Thyroid gland (tissue), 4 donors: ENCODE measurements around the gene DTX2. TPM values are rescaled to one million over a fixed set of nuclear protein-coding genes. Genes with fewer than 3 reads are reported as not detected.
"Not testable (repeated sequence)": the region's sequence is repeated elsewhere in the genome, so short reads cannot be mapped to it uniquely, and the experiment has no call there.

Source experiments
- DNase-seq, 2 donors: peaks; one replicate each; pipeline ENCODE4 v3.0.0-alpha.2; 2019
- H3K27ac ChIP-seq, 3 donors: fragments of 200-600 bp; sonication (generic); 1 replicate in 2 of 3; 2 replicates in 1 of 3; pipeline ENCODE4 v1.5.1; 2016 to 2019; ENCODE audit warnings: mild to moderate bottlenecking in 1 of 3, moderate library complexity in 1 of 3
- H3K27me3 ChIP-seq: fragments of 200-600 bp; sonication (generic); one replicate; pipeline ENCODE4 v1.5.1; 2019
- H3K36me3 ChIP-seq, 2 donors: fragments of 200-600 bp; sonication (generic); one replicate each; pipeline ENCODE4 v1.5.1; 2016 to 2019
- H3K4me1 ChIP-seq, 2 donors: fragments of 200-600 bp; sonication (generic); one replicate each; pipeline ENCODE4 v1.5.1; 2017 to 2019
- H3K4me3 ChIP-seq, 3 donors: fragments of 200-600 bp; sonication (generic); replicated peaks in 1 of 3; 1 replicate in 2 of 3; 2 replicates in 1 of 3; pipeline ENCODE4 v1.5.1; 2016; ENCODE audit warnings: mild to moderate bottlenecking in 1 of 3
- H3K9me3 ChIP-seq: fragments of 200-600 bp; sonication (generic); one replicate; pipeline ENCODE4 v1.5.1; 2017
- CTCF ChIP-seq, 6 experiments: fragments of 200-600 bp in 3 of 6; fragments of 450-650 bp in 3 of 6; sonication (generic) in 3 of 6; IDR thresholded peaks; one replicate each; pipeline ENCODE4 v1.5.1; 2016 to 2019; ENCODE audit warnings: antibody characterized with exemption in 6 of 6, mild to moderate bottlenecking in 2 of 6, inconsistent platforms in 1 of 6, moderate library complexity in 1 of 6
- POLR2A ChIP-seq, 2 donors: fragments of 450-650 bp; IDR thresholded peaks; one replicate each; pipeline ENCODE4 v1.6.1; 2017; ENCODE audit warnings: antibody characterized with exemption in 2 of 2, mild to moderate bottlenecking in 2 of 2, moderate library complexity in 1 of 2
- WGBS, 2 donors: methylation state at CpG; one replicate each; pipeline ENCODE4 v1.1.5; 2017; 5-methylcytosine and 5-hydroxymethylcytosine counted together
- intact Hi-C: fragments of 100-400 bp; cut with DNase I; formaldehyde crosslinking; loops from one replicate; pipeline ENCODE4 v1.15.1; 2023
- total RNA-seq, 4 donors: library from RNA; depleted of rRNA; stranded (reverse); fragments of >200 nt; gene quantifications; one replicate each; pipeline ENCODE4 v1.2.3, GENCODE V29; 2016

Gene DTX2
- total RNA-seq, 4 donors from 2014 or later: 20.4 to 32.5 (median 25.2) TPM

GRCh38 chr7:76424413-76425111 lies 36.9 kb upstream of the DTX2 start, which contains the start of gene ZP3:
TSS of gene ZP3 (plus strand) at chr7:76424950. CDS start at chr7:76424965, 15 bp downstream.
- WGBS, 2 donors: 83 to 85% methylated on average over 8 to 10 of the region's 10 CpGs
- Histone ChIP-seq H3K27me3 (no peaks in the 10 kb centered on the region), H3K4me3 (no peak within 1 kb of the TSS), H3K27ac (no peak within 1 kb of the TSS), H3K9me3 (no peaks in the 10 kb centered on the region), H3K4me1 (peaks cover 4 to 11% of the 10 kb centered on the region in 2 donors), H3K36me3 (no peaks in the 10 kb centered on the region)
- intact Hi-C loops: no loop called here
- TF ChIP-seq CTCF (IDR thresholded peaks at IDR 0.05) (no peak), POLR2A (IDR thresholded peaks at IDR 0.05) (no peak)
- no peak for DNase-seq

GRCh38 chr7:76425156-76425555 lies 36.4 kb upstream of the DTX2 start:
- no peak for DNase-seq

GRCh38 chr7:76425558-76425957 lies 36.0 kb upstream of the DTX2 start:
- H3K9me3 ChIP-seq, H3K36me3 ChIP-seq, intact Hi-C loops, H3K27ac ChIP-seq, H3K27me3 ChIP-seq, DNase-seq, H3K4me3 ChIP-seq: not testable (repeated sequence)
- H3K4me1 ChIP-seq: peaks cover 4 to 11% of the 10 kb centered on the region in 2 donors
- WGBS, 2 donors: 96 to 100% methylated on average over 1 to 4 of the region's 4 CpGs

More at GRCh38 chr7:76425156-76425555, 36.4 kb upstream of the DTX2 start:
- Histone ChIP-seq H3K27me3 (no peaks in the 10 kb centered on the region), H3K27ac (no peak overlapping the region), H3K4me3 (no peak overlapping the region), H3K9me3 (no peaks in the 10 kb centered on the region), H3K36me3 (no peaks in the 10 kb centered on the region), H3K4me1 (peaks cover 4 to 11% of the 10 kb centered on the region in 2 donors)
- WGBS, 2 donors: 97 to 100% methylated on average over 9 of the region's 9 CpGs
- intact Hi-C loops: no loop called here
- TF ChIP-seq POLR2A (IDR thresholded peaks at IDR 0.05) (no peak), CTCF (IDR thresholded peaks at IDR 0.05) (no peak)

- Histone ChIP-seq H3K27ac (no peak overlapping the region), H3K9me3 (no peaks in the 10 kb centered on the region), H3K4me1 (peaks cover 4 to 11% of the 10 kb centered on the region in 2 donors), H3K36me3 (no peaks in the 10 kb centered on the region), H3K27me3 (no peaks in the 10 kb centered on the region), H3K4me3 (no peak overlapping the region)
- intact Hi-C loops: no loop called here
- no peak for DNase-seq
- TF ChIP-seq POLR2A (IDR thresholded peaks at IDR 0.05): no peak
- TF ChIP-seq CTCF (IDR thresholded peaks at IDR 0.05): no peak
- 88 to 100% methylated on average over 2 to 4 of the region's 4 CpGs for WGBS, 2 donors
These were observed 35.3 kb upstream of the DTX2 start for GRCh38 chr7:76426246-76426645.

- Histone ChIP-seq H3K36me3 (no peaks in the 10 kb centered on the region), H3K27ac (no peak overlapping the region), H3K27me3 (no peaks in the 10 kb centered on the region), H3K4me3 (no peak overlapping the region), H3K4me1 (peaks cover 4 to 11% of the 10 kb centered on the region in 2 donors), H3K9me3 (no peaks in the 10 kb centered on the region)
- intact Hi-C loops: no loop called here
- 90% methylated on average over 5 of the region's 5 CpGs for whole genome bisulfite sequencing, 2 donors
- TF ChIP-seq POLR2A (IDR thresholded peaks at IDR 0.05) (no peak), CTCF (IDR thresholded peaks at IDR 0.05) (no peak)
- DNase-seq: no peak
These were observed 33.9 kb upstream of the DTX2 start for GRCh38 chr7:76427635-76428034.
